AG04450 (cell line): Measurements from ENCODE around the gene ATF4. TPM values are rescaled to one million over a fixed set of nuclear protein-coding genes. Genes with fewer than 3 reads are reported as not detected.

ENCODE experiments used
- CTCF ChIA-PET: fragments of 300-600, 350-600 bp; formaldehyde crosslinking; extraction: SDS; loops from one replicate; lab custom pipeline; 2022; ENCODE audit warnings: antibody characterized with exemption, inconsistent platforms; lab: Charles Lee
- POLR2A ChIA-PET: fragments of 350-600 bp; formaldehyde crosslinking; extraction: SDS; loops from one replicate; lab custom pipeline; 2021; ENCODE audit warnings: antibody characterized with exemption, inconsistent platforms; lab: Yijun Ruan, JAX
- DNase-seq: peaks from one replicate; pipeline ENCODE4 v3.0.0-alpha.2; 2011; ENCODE audit warnings: low read depth, low spot score
- H3K27ac ChIP-seq: one replicate; pipeline ENCODE4 v1.5.1; 2012; ENCODE audit warnings: low read depth, low read length, control low read depth
- H3K27me3 ChIP-seq: one replicate; pipeline ENCODE4 v1.6.0; 2012; ENCODE audit warnings: low read length; ENCODE audit not compliant: control insufficient read depth, insufficient read depth
- H3K4me3 ChIP-seq: 2 replicates; pipeline ENCODE4 v1.5.1; 2011; ENCODE audit warnings: mild to moderate bottlenecking, low read depth, low read length, control low read depth
- H3K9me3 ChIP-seq: 2 replicates; pipeline ENCODE4 v1.5.1; 2012; ENCODE audit warnings: low read length; ENCODE audit not compliant: control insufficient read depth, insufficient read depth
- CTCF ChIP-seq: IDR thresholded peaks from 2 replicates; pipeline ENCODE4 v1.5.1; 2011; ENCODE audit warnings: low read depth, low read length, control low read depth, inconsistent platforms
- polyA plus RNA-seq: library from polyadenylated mRNA; depleted of rRNA; stranded (reverse); fragments of >200 nt; gene quantifications from 2 replicates; pipeline ENCODE4 v1.2.3, GENCODE V29; 2011

The ATF4 gene
- polyA plus RNA-seq, 1 experiment: 936 TPM

GRCh38 chr22:39563571-39564428, 43.4 kb downstream of the ATF4 start:
- no peak overlapping the region for H3K4me3 ChIP-seq
- ChIA-PET CTCF (no interaction called here), POLR2A (no interaction called here)
- TF ChIP-seq CTCF: no peak
- peaks cover 2% of the 10 kb centered on the region; the same call in 1 of the 2 replicates for H3K9me3 ChIP-seq
- no peak for DNase-seq
- peaks cover 34% of the 10 kb centered on the region for H3K27me3 ChIP-seq
- H3K27ac ChIP-seq: no peak overlapping the region

GRCh38 chr22:39565414-39565944, 45.1 kb downstream of the ATF4 start:
- peaks cover 21% of the 10 kb centered on the region for H3K27me3 ChIP-seq
- ChIA-PET POLR2A (no interaction called here), CTCF (interaction anchor here (0.8 kb wide), 1 partner anchor 471 kb away, joined by 3 read pairs; no protein-coding TSS in a partner anchor)

GRCh38 chr22:39567135-39567946, 47.0 kb downstream of the ATF4 start:
- DNase-seq: no peak
- peaks cover 18% of the 10 kb centered on the region for H3K27me3 ChIP-seq
- ChIA-PET CTCF (no interaction called here), POLR2A (no interaction called here)
- no peak for TF ChIP-seq CTCF
- H3K9me3 ChIP-seq: peaks cover 5% of the 10 kb centered on the region
- no peak overlapping the region for H3K27ac ChIP-seq
- no peak overlapping the region for H3K4me3 ChIP-seq

More at GRCh38 chr22:39565414-39565944, 45.1 kb downstream of the ATF4 start:
- no peak overlapping the region for H3K4me3 ChIP-seq
- H3K9me3 ChIP-seq: peaks cover 5% of the 10 kb centered on the region
- H3K27ac ChIP-seq: no peak overlapping the region
- DNase-seq: no peak
- TF ChIP-seq CTCF: no peak

- H3K27me3 ChIP-seq: peaks cover 18% of the 10 kb centered on the region
- no peak overlapping the region for H3K27ac ChIP-seq
- ChIA-PET POLR2A (no interaction called here), CTCF (no interaction called here)
- no peak for TF ChIP-seq CTCF
- DNase-seq: no peak
- H3K9me3 ChIP-seq: peaks cover 5% of the 10 kb centered on the region
- H3K4me3 ChIP-seq: no peak overlapping the region
These were observed 48.1 kb downstream of the ATF4 start for GRCh38 chr22:39568278-39568981.
